ENCODE results near the gene TNNI3K. TPM values are rescaled to one million over a fixed set of nuclear protein-coding genes. Genes with fewer than 3 reads are reported as not detected.
A peak's percentile ranks its signal among the peaks of the same experiment; 100 is the strongest.

The TNNI3K gene
- total and polyA plus RNA-seq, 2 of the 8 experiments (the other 6 are each of a cell fraction or from before 2014, with no cell fraction given) = 0.41 to 0.48 TPM

GRCh38 chr1:74505928-74506710 lies 270.9 kb downstream of the TNNI3K start:
- ChIA-PET CTCF (ENCODE audit: partially characterized antibody) (interaction anchor here (0.6 to 3.9 kb wide), 7 partner anchors 11 to 185 kb away, joined by 3 to 66 read pairs (median 3); no protein-coding TSS in a partner anchor), POLR2A (ENCODE audit: partially characterized antibody) (no interaction called here)
- H2AFZ ChIP-seq (ENCODE audit: low read length) = no peak overlapping the region
- H4K91ac ChIP-seq (replicated peaks; ENCODE audit: insufficient read length, low read length) = no peak overlapping the region
- no peak overlapping the region for H4K8ac ChIP-seq (ENCODE audit: extremely low read depth, insufficient read depth, low read length)
- H3K4me1 ChIP-seq (replicated peaks in 1 of 4; ENCODE audit: control insufficient read depth in 3 of 4, insufficient read depth in 4 of 4, low read length in 3 of 4) = peaks cover 2 to 9% (median 4%) of the 10 kb centered on the region in 4 experiments; a peak in 4 of 7 replicates
- no peak overlapping the region for H3K4me2 ChIP-seq (ENCODE audit: insufficient read depth in 1 of 2, low read depth in 2 of 2, low read length in 2 of 2)
- DNase-seq (ENCODE audit: low read depth in 1 of 2, low spot score in 2 of 2) (no peak), FAIRE-seq (no peak)
- no peak overlapping the region for H3K9ac ChIP-seq (replicated peaks in 1 of 4; ENCODE audit: extremely low read depth in 1 of 4, low read depth in 3 of 4, low read length in 3 of 4)
- H2BK120ac ChIP-seq (replicated peaks; ENCODE audit: low read depth, low read length) = no peak overlapping the region
- H3K4me3 ChIP-seq (ENCODE audit: extremely low read depth in 1 of 4, insufficient read depth in 2 of 4, low read depth in 3 of 4, low read length in 4 of 4) = no peak overlapping the region
- H2AK5ac ChIP-seq (ENCODE audit: low read depth, low read length) = no peak overlapping the region
- 89% methylated on average over 8 of the region's 8 CpGs; no CpG with 5 or more reads in 1 of the 2 experiments for WGBS, 2 experiments (ENCODE audit: extremely low coverage in 1 of 2, insufficient coverage in 1 of 2, insufficient read length in 1 of 2, insufficient replicate concordance in 2 of 2, low coverage in 1 of 2, low lambda C conversion rate in 2 of 2, missing lambda C conversion rate in 1 of 2)
- H3K23ac ChIP-seq (ENCODE audit: insufficient read length) = no peak overlapping the region
- no peaks in the 10 kb centered on the region for H3K27me3 ChIP-seq (replicated peaks in 1 of 4; ENCODE audit: control insufficient read depth in 3 of 4, extremely low read depth in 1 of 4, insufficient read depth in 3 of 4, low read length in 3 of 4)
- no peak overlapping the region for H2BK5ac ChIP-seq (ENCODE audit: low read depth, low read length)
- TF ChIP-seq TBP (IDR thresholded peaks at IDR 0.05; ENCODE audit: low read depth, low read length) (no peak), SIN3A (conservative IDR thresholded peaks at IDR 0.05 in 1 of 2, IDR thresholded peaks at IDR 0.05 in 1 of 2; ENCODE audit: low read depth in 1 of 2, low read length in 2 of 2) (no peak), EGR1 (IDR thresholded peaks at IDR 0.05; ENCODE audit: borderline replicate concordance, low read depth, low read length) (no peak), GABPA (IDR thresholded peaks at IDR 0.05; ENCODE audit: borderline replicate concordance, insufficient read depth, low read length) (no peak), SAP30 (IDR thresholded peaks at IDR 0.05; ENCODE audit: insufficient read depth, insufficient replicate concordance, low read length) (no peak), JUN (IDR thresholded peaks at IDR 0.05; ENCODE audit: low read depth, low read length) (no peak)
- no peaks in the 10 kb centered on the region for H3K36me3 ChIP-seq (ENCODE audit: control insufficient read depth in 2 of 4, insufficient read depth in 4 of 4, low read length in 3 of 4)
- H4K20me1 ChIP-seq (replicated peaks in 1 of 2; ENCODE audit: control insufficient read depth in 1 of 2, insufficient read depth in 2 of 2, low read length in 2 of 2) = no peaks in the 10 kb centered on the region
- no peaks in the 10 kb centered on the region for H3K79me2 ChIP-seq (ENCODE audit: control insufficient read depth in 1 of 2, insufficient read depth in 2 of 2, low read length in 2 of 2)
- H2BK20ac ChIP-seq (ENCODE audit: low read length) = no peak overlapping the region
- no peak overlapping the region for H3K56ac ChIP-seq (replicated peaks; ENCODE audit: insufficient read length, low read depth, low read length)
- no peak overlapping the region for H3K18ac ChIP-seq (ENCODE audit: extremely low read depth, low read length)
- H3K27ac ChIP-seq (ENCODE audit: low read depth, low read length) = no peak overlapping the region
- H3K9me3 ChIP-seq (ENCODE audit: insufficient read depth in 2 of 2, low read depth in 1 of 2, low read length in 1 of 2) = no peaks in the 10 kb centered on the region
- no peak overlapping the region for H3K14ac ChIP-seq (ENCODE audit: insufficient read length)
- H4K5ac ChIP-seq (ENCODE audit: insufficient read length, low read depth, low read length) = no peak overlapping the region
- H3K79me1 ChIP-seq (ENCODE audit: low read depth, low read length) = no peaks in the 10 kb centered on the region
- peak overlapping the region; percentile 18; the same call in 1 of the 2 replicates for H2BK12ac ChIP-seq (ENCODE audit: low read depth, low read length)
- H3K4ac ChIP-seq (replicated peaks; ENCODE audit: insufficient read length, low read depth, low read length) = no peak overlapping the region
- no peak overlapping the region for H2BK15ac ChIP-seq (ENCODE audit: low read length)
- H3K23me2 ChIP-seq (ENCODE audit: low read depth, low read length) = no peaks in the 10 kb centered on the region

Data from H1 (cell line).